ENCODE measurements around the gene PHKG1.
A peak's percentile ranks its signal among the peaks of the same experiment; 100 is the strongest.

DNA sequence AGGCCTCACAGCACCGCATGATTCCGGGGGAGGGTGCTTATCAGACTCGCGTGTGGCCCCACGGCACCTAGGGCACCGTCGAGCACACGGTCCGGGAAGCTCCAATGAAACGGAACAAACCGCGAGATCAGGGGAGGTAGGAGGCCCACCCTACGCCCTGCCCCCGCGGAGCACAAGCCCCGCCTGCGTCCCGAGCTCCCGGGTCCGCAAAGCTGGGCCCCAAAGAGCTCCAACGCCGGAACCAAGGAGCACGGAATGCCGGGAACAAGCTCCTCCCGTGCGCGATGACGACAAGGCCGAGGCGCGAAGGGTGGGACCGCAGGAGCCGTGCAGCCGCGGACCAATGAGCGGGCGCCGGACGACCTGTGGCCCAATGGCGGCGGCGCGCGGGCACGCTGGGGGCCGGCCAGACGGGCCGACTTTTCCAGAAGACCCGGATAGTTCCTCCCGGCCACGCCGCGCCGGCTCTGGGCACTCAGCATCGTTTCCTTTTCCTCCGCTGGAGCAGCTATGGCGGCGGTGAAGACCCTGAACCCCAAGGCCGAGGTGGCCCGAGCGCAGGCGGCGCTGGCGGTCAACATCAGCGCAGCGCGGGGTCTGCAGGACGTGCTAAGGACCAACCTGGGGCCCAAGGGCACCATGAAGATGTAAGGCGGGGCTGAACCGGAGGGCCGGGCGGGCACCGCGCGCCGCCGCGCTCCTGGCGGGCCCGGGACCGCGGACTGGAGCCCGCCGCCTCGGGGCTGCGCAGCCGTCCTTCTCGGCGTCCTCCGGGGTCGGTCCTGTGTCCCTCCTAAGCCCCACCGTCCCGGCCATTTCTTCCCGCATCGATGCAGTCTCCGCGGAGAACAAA lies 41.2 kb downstream of the PHKG1 start, which contains the start of the genes CCT6A and PSPH:
- TF ChIP-seq, protein P1, sequence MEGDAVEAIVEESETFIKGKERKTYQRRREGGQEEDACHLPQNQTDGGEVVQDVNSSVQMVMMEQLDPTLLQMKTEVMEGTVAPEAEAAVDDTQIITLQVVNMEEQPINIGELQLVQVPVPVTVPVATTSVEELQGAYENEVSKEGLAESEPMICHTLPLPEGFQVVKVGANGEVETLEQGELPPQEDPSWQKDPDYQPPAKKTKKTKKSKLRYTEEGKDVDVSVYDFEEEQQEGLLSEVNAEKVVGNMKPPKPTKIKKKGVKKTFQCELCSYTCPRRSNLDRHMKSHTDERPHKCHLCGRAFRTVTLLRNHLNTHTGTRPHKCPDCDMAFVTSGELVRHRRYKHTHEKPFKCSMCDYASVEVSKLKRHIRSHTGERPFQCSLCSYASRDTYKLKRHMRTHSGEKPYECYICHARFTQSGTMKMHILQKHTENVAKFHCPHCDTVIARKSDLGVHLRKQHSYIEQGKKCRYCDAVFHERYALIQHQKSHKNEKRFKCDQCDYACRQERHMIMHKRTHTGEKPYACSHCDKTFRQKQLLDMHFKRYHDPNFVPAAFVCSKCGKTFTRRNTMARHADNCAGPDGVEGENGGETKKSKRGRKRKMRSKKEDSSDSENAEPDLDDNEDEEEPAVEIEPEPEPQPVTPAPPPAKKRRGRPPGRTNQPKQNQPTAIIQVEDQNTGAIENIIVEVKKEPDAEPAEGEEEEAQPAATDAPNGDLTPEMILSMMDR (IDR thresholded peaks at IDR 0.05; ENCODE audit: control extremely low read depth in 1 of 3, insufficient read depth in 1 of 3, low read depth in 1 of 3, low read length in 3 of 3) = no peak
- TF ChIP-seq ZNF274 (IDR thresholded peaks at IDR 0.05; ENCODE audit: borderline replicate concordance, extremely low read depth, low read length) (no peak), SIN3A (conservative IDR thresholded peaks at IDR 0.05 in 1 of 2, IDR thresholded peaks at IDR 0.05 in 1 of 2; ENCODE audit: low read depth in 1 of 2, low read length in 2 of 2) (no peak), RAD21 (IDR thresholded peaks at IDR 0.05 in 1 of 2, conservative IDR thresholded peaks at IDR 0.05 in 1 of 2; ENCODE audit: low read depth in 2 of 2, low read length in 2 of 2) (no peak), EZH2 (IDR thresholded peaks at IDR 0.05; ENCODE audit: low read depth, low read length, severe bottlenecking) (no peak), BCL11A (IDR thresholded peaks at IDR 0.05; ENCODE audit: low read depth in 2 of 2, low read length in 2 of 2) (no peak), POLR2A (IDR thresholded peaks at IDR 0.05; ENCODE audit: control extremely low read depth in 1 of 2, low read depth in 2 of 2, low read length in 2 of 2) (peak; percentile 85 to 99), SIX5 (IDR thresholded peaks at IDR 0.05; ENCODE audit: low read depth, low read length) (no peak), EGR1 (IDR thresholded peaks at IDR 0.05; ENCODE audit: borderline replicate concordance, low read depth, low read length) (no peak), JUND (IDR thresholded peaks at IDR 0.05; ENCODE audit: low read length) (no peak), EP300 (IDR thresholded peaks at IDR 0.05; ENCODE audit: borderline replicate concordance in 1 of 2, low read depth in 2 of 2, low read length in 2 of 2) (0 out of 3 replicates have a peak, but pooled peaks of 1 of the 2 experiments have one; percentile 11), HDAC2 (IDR thresholded peaks at IDR 0.05; ENCODE audit: borderline replicate concordance in 1 of 2, low read depth in 2 of 2, low read length in 2 of 2) (no peak; a peak in 1 of 4 replicates), YY1 (IDR thresholded peaks at IDR 0.05; ENCODE audit: low read depth, low read length) (peak; percentile 91), SUZ12 (IDR thresholded peaks at IDR 0.05; ENCODE audit: low read length) (no peak)

Measured in H1 (cell line).